GM18867 (cell line): ENCODE data around the gene ETV5.
A peak's percentile ranks its signal among the peaks of the same experiment; 100 is the strongest.

Source experiments
- ATAC-seq: cut with Tn5 transposase; IDR thresholded peaks from one replicate; pipeline ENCODE4 v1.9.1; 2021; ENCODE audit warnings: mild to moderate bottlenecking, moderate library complexity; ENCODE audit not compliant: unreplicated experiment

The ETV5 gene

GRCh38 chr3:186108941-186109865 is at the start of gene ETV5:
TSS of gene ETV5 (minus strand) at chr3:186109089. CDS start at chr3:186105868, 3,221 bp downstream.
- peak; percentile 96 for ATAC-seq

- ATAC-seq = no peak
These were observed 45.8 kb upstream of the ETV5 start for GRCh38 chr3:186154641-186155040.

GRCh38 chr3:186152889-186153292 is 44.0 kb upstream of the ETV5 start:
- ATAC-seq = peak; percentile 87

GRCh38 chr3:186152361-186152798 is 43.5 kb upstream of the ETV5 start:
- peak; percentile 14 for ATAC-seq

GRCh38 chr3:186151077-186151971 is 42.4 kb upstream of the ETV5 start:
- no peak for ATAC-seq

- no peak for ATAC-seq
These were observed 41.3 kb upstream of the ETV5 start for GRCh38 chr3:186150041-186150830.

- ATAC-seq = no peak
These were observed 40.6 kb upstream of the ETV5 start for GRCh38 chr3:186149319-186149960.

- ATAC-seq = no peak
These were observed 35.4 kb upstream of the ETV5 start for GRCh38 chr3:186144257-186144656.

GRCh38 chr3:186143250-186143649 is 34.4 kb upstream of the ETV5 start:
- no peak for ATAC-seq

- ATAC-seq = no peak
These were observed 33.6 kb upstream of the ETV5 start for GRCh38 chr3:186142393-186142932.

GRCh38 chr3:186141790-186142189 is 32.9 kb upstream of the ETV5 start:
- ATAC-seq = no peak

GRCh38 chr3:186138272-186138981 is 29.5 kb upstream of the ETV5 start:
- no peak for ATAC-seq

GRCh38 chr3:186137051-186137685 is 28.3 kb upstream of the ETV5 start:
- ATAC-seq = no peak

- ATAC-seq = no peak
These were observed 25.1 kb upstream of the ETV5 start for GRCh38 chr3:186133980-186134379.

- no peak for ATAC-seq
These were observed 23.6 kb upstream of the ETV5 start for GRCh38 chr3:186132487-186132886.

- ATAC-seq = no peak
These were observed 20.3 kb upstream of the ETV5 start for GRCh38 chr3:186129206-186129605.

GRCh38 chr3:186128158-186128557 is 19.3 kb upstream of the ETV5 start:
- no peak for ATAC-seq

GRCh38 chr3:186127463-186127862 is 18.6 kb upstream of the ETV5 start:
- no peak for ATAC-seq

- ATAC-seq = no peak
These were observed 16.2 kb upstream of the ETV5 start for GRCh38 chr3:186125118-186125517.
